ENCODE data around the gene SEC23A. TPM values are rescaled to one million over a fixed set of nuclear protein-coding genes. Genes with fewer than 3 reads are reported as not detected.

The SEC23A gene
- total and polyA plus RNA-seq, 2 of the 13 experiments (the other 11 are each of a cell fraction or from before 2014, with no cell fraction given): 403 to 887 TPM

GRCh38 chr14:39145266-39145966 lies 42.4 kb upstream of the SEC23A start (continued):
- no peak for TF ChIP-seq ZNF101 (CRISPR knock-in tag; IDR thresholded peaks at IDR 0.05; ENCODE audit: borderline replicate concordance, low read depth)
- TF ChIP-seq ZNF720 (CRISPR knock-in tag; IDR thresholded peaks at IDR 0.05): no peak
- no peak for TF ChIP-seq RELA (CRISPR knock-in tag; IDR thresholded peaks at IDR 0.05)
- TF ChIP-seq ERF (CRISPR knock-in tag; IDR thresholded peaks at IDR 0.05): peak; percentile 58; the same call in 1 of the 2 replicates
- TF ChIP-seq CBX2 (IDR thresholded peaks at IDR 0.05; ENCODE audit: low read depth, low read length): no peak
- TF ChIP-seq CBX2 (CRISPR knock-in tag; IDR thresholded peaks at IDR 0.05; ENCODE audit: low read depth): no peak
- TF ChIP-seq SIN3B (IDR thresholded peaks at IDR 0.05; ENCODE audit: low read length): no peak
- TF ChIP-seq HDAC1 (CRISPR knock-in tag; IDR thresholded peaks at IDR 0.05): 0 out of 2 replicates have a peak, but pooled peaks have one; percentile 47
- TF ChIP-seq NR1H2 (CRISPR knock-in tag; IDR thresholded peaks at IDR 0.05; ENCODE audit: borderline replicate concordance, low read depth): no peak
- TF ChIP-seq ZNF143 (CRISPR knock-in tag; IDR thresholded peaks at IDR 0.05): no peak
- TF ChIP-seq ZNF382 (CRISPR knock-in tag; IDR thresholded peaks at IDR 0.05; ENCODE audit: borderline replicate concordance): no peak
- no peak for TF ChIP-seq NFE2L1 (CRISPR knock-in tag; IDR thresholded peaks at IDR 0.05; ENCODE audit: borderline replicate concordance)
- no peak for TF ChIP-seq ZNF678 (CRISPR knock-in tag; IDR thresholded peaks at IDR 0.05)
- TF ChIP-seq XBP1 (CRISPR knock-in tag; IDR thresholded peaks at IDR 0.05): no peak
- TF ChIP-seq, protein P1, sequence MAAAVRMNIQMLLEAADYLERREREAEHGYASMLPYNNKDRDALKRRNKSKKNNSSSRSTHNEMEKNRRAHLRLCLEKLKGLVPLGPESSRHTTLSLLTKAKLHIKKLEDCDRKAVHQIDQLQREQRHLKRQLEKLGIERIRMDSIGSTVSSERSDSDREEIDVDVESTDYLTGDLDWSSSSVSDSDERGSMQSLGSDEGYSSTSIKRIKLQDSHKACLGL (CRISPR knock-in tag; IDR thresholded peaks at IDR 0.05): peak; percentile 27; the same call in 1 of the 2 replicates
- no peak for TF ChIP-seq ADNP (CRISPR knock-in tag; IDR thresholded peaks at IDR 0.05)
- TF ChIP-seq ZNF232 (CRISPR knock-in tag; IDR thresholded peaks at IDR 0.05; ENCODE audit: borderline replicate concordance): no peak; the same call in 1 of the 2 replicates
- 0 out of 2 replicates have a peak, but pooled peaks have one; percentile 48 for TF ChIP-seq EHMT2 (IDR thresholded peaks at IDR 0.05; ENCODE audit: borderline replicate concordance, low read depth, low read length)
- TF ChIP-seq TFDP1 (CRISPR knock-in tag; IDR thresholded peaks at IDR 0.05; ENCODE audit: borderline replicate concordance): no peak
- TF ChIP-seq NR2C2 (CRISPR knock-in tag; IDR thresholded peaks at IDR 0.05; ENCODE audit: borderline replicate concordance): peak; percentile 71; the same call in 1 of the 2 replicates
